ENCODE results near the gene DSC3.

Gene DSC3

GRCh38 chr18:31042406-31043181, at the start of gene DSC3:
TSS of gene DSC3 (minus strand) at chr18:31042742. CDS start at chr18:31042660, 82 bp downstream.
- TF ChIP-seq CTCF (IDR thresholded peaks at IDR 0.05; ENCODE audit: control insufficient read depth, extremely low read depth, insufficient read depth), result no peak
- no peak for DNase-seq (ENCODE audit: low read depth)
- H3K4me3 ChIP-seq (ENCODE audit: low read depth, low read length), result peak within 1 kb of the TSS; percentile 37

GRCh38 chr18:31091350-31091749, 48.8 kb upstream of the DSC3 start:
- no peak for TF ChIP-seq CTCF (IDR thresholded peaks at IDR 0.05; ENCODE audit: control insufficient read depth, extremely low read depth, insufficient read depth)
- no peak for DNase-seq (ENCODE audit: low read depth)
- no peak overlapping the region for H3K4me3 ChIP-seq (ENCODE audit: low read depth, low read length)

GRCh38 chr18:31088532-31088931, 46.0 kb upstream of the DSC3 start:
- DNase-seq (ENCODE audit: low read depth), result no peak
- no peak overlapping the region for H3K4me3 ChIP-seq (ENCODE audit: low read depth, low read length)
- TF ChIP-seq CTCF (IDR thresholded peaks at IDR 0.05; ENCODE audit: control insufficient read depth, extremely low read depth, insufficient read depth), result no peak

GRCh38 chr18:31079973-31080372, 37.4 kb upstream of the DSC3 start:
- no peak for TF ChIP-seq CTCF (IDR thresholded peaks at IDR 0.05; ENCODE audit: control insufficient read depth, extremely low read depth, insufficient read depth)
- H3K4me3 ChIP-seq (ENCODE audit: low read depth, low read length), result no peak overlapping the region
- DNase-seq (ENCODE audit: low read depth), result no peak

GRCh38 chr18:31077878-31078277, 35.3 kb upstream of the DSC3 start:
- TF ChIP-seq CTCF (IDR thresholded peaks at IDR 0.05; ENCODE audit: control insufficient read depth, extremely low read depth, insufficient read depth), result no peak
- H3K4me3 ChIP-seq (ENCODE audit: low read depth, low read length), result no peak overlapping the region
- DNase-seq (ENCODE audit: low read depth), result no peak

GRCh38 chr18:31072175-31072574, 29.6 kb upstream of the DSC3 start:
- DNase-seq (ENCODE audit: low read depth), result no peak
- no peak overlapping the region for H3K4me3 ChIP-seq (ENCODE audit: low read depth, low read length)
- no peak for TF ChIP-seq CTCF (IDR thresholded peaks at IDR 0.05; ENCODE audit: control insufficient read depth, extremely low read depth, insufficient read depth)

- DNase-seq (ENCODE audit: low read depth), result no peak
- no peak for TF ChIP-seq CTCF (IDR thresholded peaks at IDR 0.05; ENCODE audit: control insufficient read depth, extremely low read depth, insufficient read depth)
- no peak overlapping the region for H3K4me3 ChIP-seq (ENCODE audit: low read depth, low read length)
These were observed 27.7 kb upstream of the DSC3 start for GRCh38 chr18:31070206-31070605.

Data from LNCaP clone FGC (cell line).